Activated effector memory CD4-positive, alpha-beta T cell treated with Interleukin-2 at 50 U/mL for 16 hours (primary cell): Measurements from ENCODE around the gene ISLR.
A peak's percentile ranks its signal among the peaks of the same experiment; 100 is the strongest.

ENCODE experiments used
- DNase-seq: peaks from one replicate; pipeline ENCODE4 v3.0.0-alpha.2; 2020

ISLR gene

GRCh38 chr15:74173380-74174218 lies at the start of gene ISLR:
ISLR (plus strand) TSS chr15:74173710; CDS start chr15:74174859, 1,149 bp downstream.
- no peak for DNase-seq

GRCh38 chr15:74124196-74124595 lies 49.3 kb upstream of the ISLR start:
- DNase-seq: no peak

- DNase-seq: no peak
Measured at GRCh38 chr15:74124759-74125158, 48.8 kb upstream of the ISLR start.

- DNase-seq: peak; percentile 70
Measured at GRCh38 chr15:74127255-74127953, 46.1 kb upstream of the ISLR start.

GRCh38 chr15:74127954-74128784 lies 45.3 kb upstream of the ISLR start:
- DNase-seq: no peak

GRCh38 chr15:74128785-74129585 lies 44.5 kb upstream of the ISLR start:
- no peak for DNase-seq

- DNase-seq: no peak
Measured at GRCh38 chr15:74129586-74130154, 43.8 kb upstream of the ISLR start.

- no peak for DNase-seq
Measured at GRCh38 chr15:74130155-74130848, 43.2 kb upstream of the ISLR start, which contains the start of gene ISLR2. ISLR2 (plus strand) TSS chr15:74130586; CDS start chr15:74132755, 2,169 bp downstream.

GRCh38 chr15:74130849-74131627 lies 42.5 kb upstream of the ISLR start:
- DNase-seq: no peak

GRCh38 chr15:74131628-74132413 lies 41.7 kb upstream of the ISLR start:
- no peak for DNase-seq

GRCh38 chr15:74132681-74133651 lies 40.5 kb upstream of the ISLR start:
- no peak for DNase-seq

- no peak for DNase-seq
Measured at GRCh38 chr15:74133694-74134386, 39.7 kb upstream of the ISLR start.

GRCh38 chr15:74134387-74135027 lies 39.0 kb upstream of the ISLR start:
- no peak for DNase-seq

GRCh38 chr15:74135041-74135565 lies 38.4 kb upstream of the ISLR start:
- DNase-seq: no peak

GRCh38 chr15:74136540-74136813 lies 37.0 kb upstream of the ISLR start:
- DNase-seq: no peak

- DNase-seq: no peak
Measured at GRCh38 chr15:74136814-74137536, 36.5 kb upstream of the ISLR start.

- DNase-seq: no peak
Measured at GRCh38 chr15:74137537-74137894, 36.0 kb upstream of the ISLR start.
